Right ventricle myocardium inferior (tissue), 1 donor: Measurements from ENCODE around the gene HSPA4. TPM values are rescaled to one million over a fixed set of nuclear protein-coding genes. Genes with fewer than 3 reads are reported as not detected.

Source experiments
- ATAC-seq: fragments of 200-7000 bp; cut with Tn5 transposase; one replicate; pipeline ENCODE4 v1.9.1; 2020; ENCODE audit warnings: mild to moderate bottlenecking, moderate library complexity
- DNase-seq: peaks from one replicate; pipeline ENCODE4 v3.0.0; 2021; ENCODE audit errors: missing footprints
- intact Hi-C: fragments of 100-400 bp; cut with DNase I; formaldehyde crosslinking; loops from one replicate; pipeline ENCODE4 v1.11.0; 2022
- total RNA-seq: library from RNA; stranded (reverse); fragmentation: NEBNext Ultra II Directional; extraction: Animal tissue kit (Norgen Biotek cat#: 25700); gene quantifications from one replicate; pipeline ENCODE4 v1.2.1, GENCODE V29; 2021
- donor health status: DM: no; HTN: yes; CAD: no; lungs with severe emphysema.

Gene HSPA4
- total RNA-seq, 1 donor from 2014 or later: 77.4 TPM

DNA sequence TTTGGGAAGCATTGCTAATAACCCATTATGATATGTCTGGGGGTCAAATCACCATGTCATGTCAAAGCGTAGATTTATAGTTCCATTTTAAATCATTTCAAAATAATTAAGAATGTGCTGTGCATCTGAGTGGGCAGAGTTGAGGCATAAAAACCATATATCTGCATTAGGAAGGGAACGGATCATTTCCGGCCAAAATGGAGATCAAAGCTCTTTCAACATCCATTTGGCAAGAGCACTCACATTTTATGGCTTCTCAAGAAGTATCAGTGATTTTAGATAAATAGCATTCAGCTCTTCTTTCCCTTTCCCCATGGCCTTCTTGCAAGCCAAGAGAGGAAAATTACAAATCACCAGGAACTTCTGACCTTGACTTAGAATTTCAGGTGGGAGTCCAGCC, 89.9 kb downstream of the HSPA4 start:
- intact Hi-C loops: no loop called here
- DNase-seq (no peak), ATAC-seq (no peak)

DNA sequence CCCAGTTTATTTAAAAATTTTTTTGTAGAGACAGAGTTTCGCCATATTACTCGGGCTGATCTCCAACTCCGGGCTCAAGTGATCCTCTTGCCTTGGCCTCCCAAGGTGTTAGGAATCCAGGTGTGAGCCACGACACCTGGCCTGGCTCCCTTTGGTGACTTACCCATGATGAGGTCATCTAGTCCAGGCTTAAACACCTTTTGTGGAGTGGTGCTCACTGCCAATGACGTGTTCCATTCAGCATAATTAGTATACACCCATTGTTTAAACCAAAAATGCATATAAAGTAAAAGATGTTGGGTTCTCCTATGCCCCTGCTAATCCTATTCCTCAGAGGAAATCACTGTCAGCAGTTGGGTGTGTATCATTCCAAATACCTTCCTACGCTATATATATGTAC, 91.0 kb downstream of the HSPA4 start:
- intact Hi-C loops: no loop called here
- no peak for ATAC-seq
- DNase-seq: no peak

DNA sequence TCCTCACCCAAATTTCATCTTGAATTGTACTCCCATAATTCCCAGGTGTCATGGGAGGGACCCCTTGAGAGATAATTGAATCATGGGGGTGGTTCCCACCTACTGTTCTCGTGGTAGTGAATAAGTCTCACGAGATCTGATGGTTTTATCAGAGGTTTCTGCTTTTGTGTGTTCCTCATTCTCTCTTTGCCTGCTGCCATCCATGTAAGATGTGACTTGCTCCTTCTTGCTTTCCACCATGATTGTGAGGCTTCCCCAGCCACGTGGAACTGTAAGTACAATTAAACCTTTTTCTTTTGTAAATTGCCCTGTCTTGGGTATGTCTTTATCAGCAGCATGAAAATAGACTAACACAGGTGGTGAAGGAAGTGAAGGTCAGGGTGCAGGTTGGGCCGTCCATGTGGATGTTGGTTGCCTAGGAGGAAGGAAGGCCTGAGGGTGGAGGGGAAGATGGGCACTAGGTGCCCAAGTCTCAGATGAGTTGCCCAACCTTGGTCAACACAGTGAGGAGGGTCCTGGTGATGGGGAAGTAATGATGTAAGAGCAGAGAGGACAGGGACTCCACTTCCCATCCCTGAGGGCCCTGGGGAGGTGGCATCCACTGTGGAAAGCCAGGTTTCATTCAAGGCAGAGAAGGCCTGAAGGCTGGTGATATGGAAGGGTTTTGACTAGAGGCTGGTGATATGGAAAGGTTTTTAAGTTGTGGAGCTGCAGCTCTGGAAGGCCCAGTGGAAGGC, 92.6 kb downstream of the HSPA4 start:
- no peak for ATAC-seq
- intact Hi-C loops: no loop called here
- DNase-seq: no peak

DNA sequence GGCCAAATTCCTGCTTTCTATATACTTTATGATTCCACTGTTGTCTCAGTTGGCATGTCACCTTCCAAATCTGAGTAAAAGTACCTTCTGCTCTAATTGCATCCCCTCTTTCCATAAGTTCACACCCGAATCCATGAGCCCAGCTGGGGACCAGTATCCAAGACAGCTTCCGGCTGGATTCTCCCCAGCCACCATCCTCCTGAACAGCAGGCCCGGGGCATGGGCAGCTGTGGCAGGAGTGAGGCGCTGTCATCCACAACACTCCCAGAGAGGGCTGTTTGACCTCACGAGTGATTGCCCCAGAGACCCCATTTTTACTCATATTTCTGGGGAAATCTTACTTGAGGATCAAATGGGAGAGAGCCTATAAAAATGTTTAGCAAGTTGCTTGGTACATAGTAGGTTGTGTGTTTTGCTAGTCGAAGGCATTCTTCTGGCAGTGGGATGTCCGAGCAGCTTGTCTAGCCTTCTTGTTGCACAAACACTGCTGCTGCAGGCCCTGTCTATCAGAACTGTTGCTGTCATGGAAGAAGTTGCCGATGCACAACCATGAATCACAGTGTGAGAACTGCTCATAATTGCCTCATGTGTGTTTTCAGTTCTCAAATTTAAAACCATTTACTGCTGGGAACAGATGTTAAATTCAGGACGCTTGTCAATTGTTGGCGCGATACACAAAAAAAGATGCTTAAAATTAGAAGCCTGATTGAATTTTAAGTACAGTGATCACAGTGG, 93.8 kb downstream of the HSPA4 start:
- DNase-seq (no peak), ATAC-seq (no peak)
- intact Hi-C loops: no loop called here

DNA sequence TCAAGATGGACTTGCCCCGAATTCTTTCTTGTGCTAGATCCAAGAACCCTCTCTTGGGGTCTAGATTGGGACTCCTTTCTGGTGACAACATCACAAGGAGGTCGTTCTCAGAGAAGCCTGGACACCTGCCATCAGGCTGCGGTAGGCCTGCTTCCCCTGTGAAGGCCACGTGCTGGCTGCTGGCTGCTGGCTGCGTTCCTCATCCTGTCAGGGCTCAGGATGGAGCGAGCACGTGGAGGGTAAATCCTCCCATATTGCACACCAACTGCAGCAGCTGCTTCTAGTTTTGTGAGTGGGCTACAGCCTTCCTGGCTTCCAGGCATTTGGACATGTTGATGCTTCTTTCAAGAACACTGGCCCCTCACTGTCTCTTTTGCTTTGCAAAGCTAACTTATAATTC, 95.6 kb downstream of the HSPA4 start:
- no peak for DNase-seq

DNA sequence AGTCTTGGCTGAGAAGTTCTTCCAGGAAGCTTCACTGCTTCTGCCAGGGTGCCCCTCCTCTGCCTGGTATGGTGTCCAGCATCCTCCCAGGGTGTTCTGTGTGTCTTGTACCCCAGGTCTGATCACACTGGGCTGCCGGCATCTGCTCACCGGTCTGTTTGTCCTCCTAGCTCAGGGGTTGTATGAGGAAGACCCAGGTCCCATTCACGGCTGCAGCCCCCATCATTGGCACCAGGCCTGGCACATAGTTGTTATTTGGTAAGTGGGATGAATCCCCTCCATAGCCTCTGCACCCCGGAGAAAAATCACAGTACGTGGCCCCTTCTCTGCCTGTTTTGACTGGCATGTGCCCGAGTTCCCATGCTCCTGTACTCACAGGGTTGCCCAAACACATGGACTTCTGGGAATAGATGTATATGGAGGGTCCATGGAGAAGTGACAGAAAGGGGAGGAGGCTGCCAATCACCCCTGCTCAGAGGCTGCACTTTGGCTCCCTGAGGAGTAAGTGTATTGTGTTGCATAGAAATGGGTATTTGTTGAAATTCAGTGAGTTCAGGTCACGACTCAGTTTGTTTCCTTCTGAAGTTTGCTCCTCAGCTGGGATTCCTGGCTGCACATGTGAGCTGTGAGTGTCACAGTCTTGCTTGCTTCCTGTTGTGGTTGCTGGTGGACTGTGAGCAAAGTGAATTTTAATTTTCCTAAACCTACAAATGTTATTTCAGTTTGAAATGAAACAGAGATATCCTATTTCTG, 96.2 kb downstream of the HSPA4 start:
- no peak for DNase-seq
- intact Hi-C loops: no loop called here
- ATAC-seq: no peak

More for the DNA sequence above, 95.6 kb downstream of the HSPA4 start:
- intact Hi-C loops: no loop called here
- no peak for ATAC-seq

DNA sequence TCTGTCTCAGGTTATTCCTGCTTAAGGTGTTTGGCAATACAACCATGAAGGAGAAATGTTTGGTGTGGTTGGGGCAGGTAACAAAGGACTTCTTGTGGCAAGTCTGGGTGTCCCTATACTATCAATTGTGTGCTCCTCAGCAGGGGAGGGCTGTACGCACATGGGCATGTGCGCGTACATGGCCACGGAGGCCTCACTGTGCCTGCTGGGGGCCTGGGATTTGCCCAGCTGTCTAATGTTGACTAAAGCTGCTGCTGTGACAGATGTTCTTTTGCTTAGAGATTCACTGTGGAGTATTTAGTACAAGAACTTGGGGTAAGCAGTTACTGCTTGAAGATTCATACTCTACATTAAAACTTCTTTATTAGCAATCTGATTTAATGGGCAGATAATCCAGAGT, 97.5 kb downstream of the HSPA4 start:
- ATAC-seq (no peak), DNase-seq (no peak)
- intact Hi-C loops: no loop called here

DNA sequence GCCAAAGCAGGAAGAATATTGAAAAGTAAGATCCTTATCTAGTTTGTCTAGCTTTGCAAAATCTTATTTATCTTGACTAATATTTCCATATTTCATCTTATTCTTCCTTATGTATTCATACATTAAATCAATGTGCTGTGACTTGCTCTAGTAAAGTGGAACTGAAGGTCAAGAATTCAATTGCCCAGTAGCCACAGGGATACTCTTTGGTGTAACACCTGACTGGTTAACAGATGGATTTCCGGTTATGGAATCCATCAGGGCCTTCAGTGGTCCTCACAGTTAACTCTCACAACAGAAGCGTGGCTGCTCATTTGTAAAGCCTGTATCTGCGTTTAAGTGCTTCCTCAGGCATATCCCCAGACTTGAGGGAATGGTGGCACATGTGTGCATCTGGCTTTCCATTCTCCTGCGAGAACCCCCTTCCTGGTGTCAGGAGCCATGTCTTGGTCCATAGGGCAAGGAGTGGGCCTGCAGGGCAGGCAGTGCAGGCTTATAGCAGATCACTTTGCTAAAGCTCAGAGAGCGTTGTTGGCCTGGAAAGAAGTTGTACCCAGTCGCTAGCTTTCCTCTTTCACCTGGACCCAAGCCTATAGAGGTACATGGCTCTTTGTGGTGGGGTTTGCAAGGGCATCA, 99.2 kb downstream of the HSPA4 start:
- DNase-seq: no peak
- no peak for ATAC-seq
- intact Hi-C loops: no loop called here

DNA sequence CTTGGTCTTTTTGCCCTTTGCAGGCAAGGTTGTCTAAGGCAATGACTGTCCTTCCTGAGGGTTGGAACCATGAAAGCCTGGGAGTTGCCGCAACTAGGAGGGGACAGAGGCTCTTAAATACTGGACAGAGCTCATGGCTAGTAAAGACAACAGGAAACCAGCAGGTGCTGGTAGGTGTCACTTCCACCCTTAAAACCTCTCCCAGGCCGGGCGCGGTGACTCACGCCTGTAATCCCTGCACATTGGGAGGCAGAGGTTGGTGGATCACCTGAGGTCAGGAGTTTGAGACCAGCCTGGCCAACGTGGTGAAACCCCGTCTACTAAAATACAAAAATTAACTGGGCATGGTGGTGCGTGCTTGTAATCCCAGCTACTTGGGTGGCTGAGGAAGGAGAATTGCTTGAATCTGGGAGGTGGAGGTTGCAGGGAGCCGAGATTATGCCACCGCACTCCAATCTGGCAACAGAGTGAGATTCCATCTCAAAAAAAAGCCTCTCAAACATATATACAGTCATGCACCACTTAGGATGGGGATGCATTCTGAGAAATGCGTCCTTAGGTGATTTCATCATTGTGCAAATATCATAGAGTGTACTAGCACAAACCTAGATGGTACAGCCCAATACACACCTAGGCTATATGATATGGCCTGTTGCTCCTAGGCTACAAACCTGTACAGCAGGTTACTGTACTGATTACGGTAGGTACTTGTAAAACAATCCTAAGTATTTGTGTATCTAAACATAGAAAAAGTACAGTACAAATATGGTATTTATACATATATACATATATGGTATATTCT, 102.7 kb downstream of the HSPA4 start:
- ATAC-seq (no peak), DNase-seq (no peak)
- intact Hi-C loops: no loop called here

DNA sequence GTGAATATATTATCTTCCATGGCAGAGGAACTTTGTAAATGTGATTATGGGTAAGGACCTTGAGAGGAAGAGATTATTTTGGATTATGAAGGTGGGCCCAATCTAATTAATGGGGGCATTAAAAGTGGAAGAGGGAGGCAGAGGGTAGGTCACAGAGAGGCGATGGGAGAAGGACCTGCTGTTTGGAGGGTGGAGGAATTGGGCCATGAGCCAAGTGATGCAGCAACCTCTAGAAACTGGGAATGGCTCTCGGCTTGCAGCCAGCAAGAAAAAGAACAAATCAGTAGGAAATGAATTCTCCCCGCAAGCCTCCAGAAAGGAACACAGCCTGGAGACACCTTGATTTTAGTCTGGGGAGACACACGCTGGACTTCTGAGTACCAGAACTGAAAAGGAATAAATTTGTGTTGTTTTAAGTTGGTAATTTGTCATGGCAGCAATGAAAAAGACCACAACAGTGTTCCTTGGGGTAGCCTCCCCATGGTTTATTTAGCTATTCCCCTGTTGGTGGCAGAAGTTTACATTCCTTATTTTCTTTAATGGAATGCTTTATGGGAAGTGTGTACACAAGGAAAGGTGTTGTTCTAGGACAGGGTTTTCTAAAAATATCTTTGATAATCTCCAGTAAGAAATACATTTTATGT, 103.6 kb downstream of the HSPA4 start:
- DNase-seq (no peak), ATAC-seq (no peak)
- intact Hi-C loops: no loop called here

Other genes starting within 250 kb of the HSPA4 start
- gene SOWAHA, start 238.7 kb upstream of the HSPA4 start, total RNA-seq: 0.27 TPM
- 5.0 TPM for gene SHROOM1, start 221.4 kb upstream of the HSPA4 start, total RNA-seq
- 0.24 TPM for gene GDF9, start 185.5 kb upstream of the HSPA4 start, total RNA-seq
- gene UQCRQ, start 185.4 kb upstream of the HSPA4 start, total RNA-seq: 1,774 TPM
- 1.1 TPM for gene LEAP2, start 178.3 kb upstream of the HSPA4 start, total RNA-seq
- 29.2 TPM for gene AFF4, start 88.4 kb upstream of the HSPA4 start, total RNA-seq
- gene ZCCHC10, start 25.5 kb upstream of the HSPA4 start, total RNA-seq: 18.4 TPM